K562 (cell line): ENCODE results near the gene KRTAP12-2. TPM values are rescaled to one million over a fixed set of nuclear protein-coding genes. Genes with fewer than 3 reads are reported as not detected.

Experiments used
- ATAC-seq: fragments of 200-7000 bp; cut with Tn5 transposase; 3 replicates; pipeline ENCODE4 v1.9.1; 2020; ENCODE audit warnings: moderate library complexity
- BruUV-seq: library from RNA; stranded (reverse); fragments of 400-500 nt; replicated peaks from 2 replicates; lab custom pipeline; 2021; lab: Mats Ljungman, UMichigan
- CTCF ChIA-PET: fragments of 300-600 bp; formaldehyde crosslinking; extraction: SDS; loops from one replicate; lab custom pipeline; 2021; ENCODE audit warnings: low intra/inter-chr PET ratio; lab: Yijun Ruan, JAX
- POLR2A ChIA-PET: fragments of 300-600, 350-650 bp; sonication (Branson Sonifier 250); formaldehyde crosslinking; extraction: SDS; loops from one replicate; lab custom pipeline; 2021; ENCODE audit warnings: antibody characterized with exemption, inconsistent platforms; lab: Yijun Ruan, JAX
- DNase-seq, 4 experiments: peaks; one replicate each; pipeline versions ENCODE4 v3.0.0 to v3.0.0-alpha.2; 2011 to 2018; ENCODE audit warnings: low spot score in 3 of 4, mixed read lengths in 3 of 4; ENCODE audit errors: extremely low read depth in 1 of 4
- FAIRE-seq: peaks from 2 replicates; lab custom pipeline; 2011; peaks lifted over from hg19 to GRCh38; lab: Jason Lieb, UNC
- H2AFZ ChIP-seq: 2 replicates; pipeline ENCODE4 v1.6.0; 2011; ENCODE audit warnings: low read depth, low read length, control low read depth, inconsistent platforms
- H3K27ac ChIP-seq: fragments of 200-600 bp; 3 replicates; pipeline ENCODE4 v1.8.0; 2011; ENCODE audit warnings: low read depth, mild to moderate bottlenecking, control low read depth, inconsistent platforms, low read length, moderate library complexity, mixed read lengths; ENCODE audit errors: extremely low read depth
- H3K27me3 ChIP-seq, 2 experiments: fragments of 300-600 bp in 1 of 2; 2 replicates in 1 of 2; 3 replicates in 1 of 2; pipeline versions ENCODE4 v1.6.0 to v1.8.0; 2011; ENCODE audit warnings: inconsistent platforms in 2 of 2, low read length in 2 of 2, mild to moderate bottlenecking in 1 of 2, mixed read lengths in 1 of 2, moderate library complexity in 1 of 2; ENCODE audit not compliant: control insufficient read depth in 2 of 2, insufficient read depth in 2 of 2
- H3K36me3 ChIP-seq: fragments of 300-600 bp; 3 replicates; pipeline ENCODE4 v1.8.0; 2011; ENCODE audit warnings: mild to moderate bottlenecking, low read length, inconsistent platforms; ENCODE audit not compliant: control insufficient read depth, insufficient read depth
- H3K4me1 ChIP-seq, 2 experiments: fragments of 200-600 bp in 1 of 2; replicated peaks in 1 of 2; 2 replicates in 1 of 2; 3 replicates in 1 of 2; pipeline versions ENCODE4 v1.5.1 to v1.8.0; 2011; ENCODE audit warnings: inconsistent platforms in 2 of 2, low read length in 2 of 2, mild to moderate bottlenecking in 1 of 2, mixed read lengths in 1 of 2, moderate library complexity in 1 of 2; ENCODE audit not compliant: control insufficient read depth in 2 of 2, insufficient read depth in 2 of 2
- H3K4me2 ChIP-seq: 2 replicates; pipeline ENCODE4 v1.6.1; 2011; ENCODE audit warnings: low read length, control low read depth, inconsistent platforms, mixed read lengths; ENCODE audit not compliant: insufficient read depth
- H3K4me3 ChIP-seq: fragments of 200-600 bp; sonication (generic), shearing (Covaris generic); 2 replicates; pipeline ENCODE4 v1.5.1; 2016; ENCODE audit warnings: control low read depth, inconsistent platforms
- H3K79me2 ChIP-seq: fragments of 200-600 bp; 3 replicates; pipeline ENCODE4 v1.8.0; 2011; ENCODE audit warnings: low read length, inconsistent platforms; ENCODE audit not compliant: control insufficient read depth, insufficient read depth
- H3K9ac ChIP-seq, 2 experiments: 2 replicates each; pipeline versions ENCODE4 v1.6.0 to v1.6.1; 2011; ENCODE audit warnings: low read depth in 2 of 2, low read length in 2 of 2, control low read depth in 1 of 2, inconsistent platforms in 1 of 2, mild to moderate bottlenecking in 1 of 2, mixed read lengths in 1 of 2; ENCODE audit not compliant: insufficient read depth in 1 of 2
- H3K9me1 ChIP-seq: one replicate; pipeline ENCODE4 v1.6.0; 2011; ENCODE audit warnings: inconsistent platforms, mild to moderate bottlenecking, low read length, moderate library complexity; ENCODE audit not compliant: control insufficient read depth, insufficient read depth
- H3K9me3 ChIP-seq: replicated peaks from 2 replicates; pipeline ENCODE4 v1.5.1; 2011; ENCODE audit warnings: low read depth, low read length, inconsistent platforms; ENCODE audit not compliant: control insufficient read depth, insufficient read depth
- H4K20me1 ChIP-seq: replicated peaks from 2 replicates; pipeline ENCODE4 v1.6.1; 2011; ENCODE audit warnings: low read length, inconsistent platforms, mixed read lengths; ENCODE audit not compliant: control insufficient read depth, insufficient read depth
- CCAR2 ChIP-seq: fragments of 200-400 bp; formaldehyde crosslinking; IDR thresholded peaks from 2 replicates; pipeline ENCODE4 v1.6.1; 2017; ENCODE audit warnings: mild to moderate bottlenecking, low read depth, low read length
- DMBX1 ChIP-seq: fragments of 250-450 bp; sonication (Bioruptor Pico); IDR thresholded peaks from 2 replicates; pipeline ENCODE4 v1.8.0; 2022; ENCODE audit warnings: inconsistent platforms, mild to moderate bottlenecking, moderate library complexity, borderline replicate concordance
- HDAC2 ChIP-seq: fragments of 450-650 bp; IDR thresholded peaks from 2 replicates; pipeline ENCODE4 v1.6.1; 2016; ENCODE audit warnings: mild to moderate bottlenecking
- ZFP36 ChIP-seq: fragments of 150-350 bp; IDR thresholded peaks from 2 replicates; pipeline ENCODE4 v1.6.1; 2018; ENCODE audit warnings: low read length, low read depth; ENCODE audit not compliant: partially characterized antibody
- ZNF263 ChIP-seq: sonication (generic); formaldehyde crosslinking; IDR thresholded peaks from 2 replicates; pipeline ENCODE4 v1.8.0; 2022; ENCODE audit warnings: mild to moderate bottlenecking, missing genetic modification reagents, borderline replicate concordance
- WGBS: fragments of 100-300 bp; shearing (Covaris generic); methylation state at CpG from one replicate; pipeline ENCODE4 v1.1.6; 2016; ENCODE audit warnings: low coverage, mixed read lengths; ENCODE audit not compliant: insufficient coverage; ENCODE audit errors: missing lambda C conversion rate; 5-methylcytosine and 5-hydroxymethylcytosine counted together
- in situ Hi-C: fragments of 300-500 bp; cut with MboI; formaldehyde crosslinking; loops from 4 replicates; pipeline ENCODE4 v1.15.0; 2018; ENCODE audit warnings: inconsistent platforms, mixed read lengths
- intact Hi-C: fragments of 100-400 bp; cut with micrococcal nuclease; formaldehyde crosslinking; loops from 2 replicates; pipeline ENCODE4 v1.14.2; 2022
- polyA plus RNA-seq, 8 experiments: library from polyadenylated mRNA; depleted of rRNA in 4 of 8; stranded (reverse) in 5 of 8; unstranded in 3 of 8; fragments of >200 nt; fragmentation: Nextera tagmentation in 2 of 8; fragmentation: Illumina TruSeq in 1 of 8; extraction: Ambion mirVana in 2 of 8; extraction: Trizol in 1 of 8; gene quantifications; 2 replicates each; pipeline versions ENCODE4 v1.2.1 to v1.2.3, GENCODE V29; 2011 to 2014; ENCODE audit warnings: inconsistent platforms in 1 of 8, missing spikeins in 1 of 8
- total RNA-seq, 7 experiments: library from RNA; depleted of rRNA in 6 of 7; stranded (reverse); fragments of >200 nt in 6 of 7; fragmentation: Illumina TruSeq in 2 of 7; extraction: Trizol in 2 of 7; gene quantifications; 2 replicates each; pipeline versions ENCODE4 v1.2.1 to v1.2.3, GENCODE V29; 2011 to 2021; ENCODE audit warnings: low replicate concordance in 1 of 7

KRTAP12-2 gene
- total and polyA plus RNA-seq, 9 of the 15 experiments (the other 6 are each of a cell fraction or from before 2014, with no cell fraction given) = not detected

DNA sequence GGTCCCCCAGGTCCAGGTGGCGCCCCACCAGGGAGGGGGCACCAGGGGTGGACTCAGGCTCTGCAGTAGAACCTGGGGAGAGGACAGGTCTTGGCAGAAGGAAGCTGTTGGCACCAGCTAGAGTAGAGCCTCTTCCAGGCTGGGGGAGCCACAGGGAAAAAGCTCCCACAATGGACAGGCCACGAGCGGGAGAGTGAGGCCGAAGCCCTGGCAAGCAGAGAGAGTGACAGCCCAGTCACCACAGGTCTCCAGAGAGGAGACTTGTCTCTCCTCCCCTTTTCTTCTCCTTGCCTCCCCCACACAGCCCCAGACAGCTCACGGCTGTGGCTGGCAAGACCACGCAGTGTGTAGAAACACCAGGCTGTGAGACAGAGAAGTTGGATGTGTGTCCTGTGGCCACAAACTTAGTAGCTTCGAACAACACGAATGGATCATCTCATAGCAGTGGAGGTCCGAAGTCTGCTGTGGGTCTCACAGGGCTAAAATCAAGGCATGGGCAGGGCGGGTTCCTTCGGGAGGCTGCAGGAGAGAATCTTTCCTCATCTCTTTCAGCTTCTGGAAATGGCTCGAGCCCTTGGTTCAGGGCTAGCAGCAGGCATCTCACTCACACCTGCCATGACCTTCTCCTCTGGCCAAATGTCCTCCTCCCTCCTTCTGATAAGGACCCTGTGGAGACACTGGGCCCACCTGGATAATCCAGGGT, 15.6 kb downstream of the KRTAP12-2 start:
- H3K9me1 ChIP-seq = no peaks in the 10 kb centered on the region
- no peak overlapping the region for H3K4me3 ChIP-seq
- FAIRE-seq (no peak), DNase-seq (no peak), ATAC-seq (no peak; the same call in 2 of the 3 replicates)
- H3K36me3 ChIP-seq = no peaks in the 10 kb centered on the region
- CTCF ChIA-PET = no interaction called here
- H3K27ac ChIP-seq = no peak overlapping the region
- in situ Hi-C loops = no loop called here
- peaks cover 13 to 74% of the 10 kb centered on the region in 2 experiments; a peak in 4 of 5 replicates for H3K27me3 ChIP-seq
- intact Hi-C loops = no loop called here
- H4K20me1 ChIP-seq = no peaks in the 10 kb centered on the region
- 2% methylated on average over 12 of the region's 12 CpGs for WGBS
- H3K4me2 ChIP-seq = no peak overlapping the region
- no peak overlapping the region for H3K9ac ChIP-seq
- H2AFZ ChIP-seq = no peak overlapping the region
- H3K4me1 ChIP-seq = peaks cover 0 to 6% of the 10 kb centered on the region in 2 experiments; a peak in 2 of 5 replicates
- no peaks in the 10 kb centered on the region for H3K79me2 ChIP-seq
- no TSS peak for BruUV-seq
- no peaks in the 10 kb centered on the region for H3K9me3 ChIP-seq
- TF ChIP-seq ZNF263 (CRISPR knock-in tag) (no peak), DMBX1 (no peak), HDAC2 (no peak), CCAR2 (no peak), ZFP36 (no peak)
- POLR2A ChIA-PET = interaction anchor here (0.6 to 1.2 kb wide), 3 partner anchors 14 to 284 kb away, joined by 3 to 4 read pairs (median 4); partner anchors contain the start of genes KRTAP10-10 and KRTAP12-1
